B cell (primary cell): ENCODE measurements around the gene CDC42. TPM values are rescaled to one million over a fixed set of nuclear protein-coding genes. Genes with fewer than 3 reads are reported as not detected.

Experiments
- ATAC-seq: fragments of 200-7000 bp; cut with Tn5 transposase; one replicate; pipeline ENCODE4 v1.10.0; 2021; ENCODE audit warnings: low read depth, mild to moderate bottlenecking, moderate number of reproducible peaks, moderate library complexity
- CTCF ChIA-PET: fragments of 350-600 bp; sonication (Branson Sonifier 250); formaldehyde crosslinking; loops from one replicate; lab custom pipeline; 2021; ENCODE audit warnings: antibody characterized with exemption, inconsistent platforms; lab: Charles Lee
- POLR2A ChIA-PET: fragments of 350-600 bp; sonication (Branson Sonifier 250); formaldehyde crosslinking; loops from one replicate; lab custom pipeline; 2021; ENCODE audit warnings: antibody characterized with exemption; lab: Charles Lee
- DNase-seq: peaks from one replicate; pipeline ENCODE4 v3.0.0; 2013
- H2AFZ ChIP-seq: 2 replicates; pipeline ENCODE4 v1.6.1; 2012; ENCODE audit warnings: mild to moderate bottlenecking, low read depth, low read length; ENCODE audit not compliant: insufficient read depth, poor library complexity, severe bottlenecking
- H3K27ac ChIP-seq, 2 donors: 1 replicate in 1 of 2; 2 replicates in 1 of 2; pipeline ENCODE4 v1.5.1; 2012 to 2013; ENCODE audit warnings: low read length in 2 of 2, mild to moderate bottlenecking in 2 of 2, moderate library complexity in 1 of 2
- H3K27me3 ChIP-seq, 4 experiments: fragments of 200-600 bp in 1 of 4; sonication (generic) in 1 of 4; replicated peaks in 1 of 4; 1 replicate in 2 of 4; 2 replicates in 2 of 4; pipeline versions ENCODE4 v1.6.1 to v1.7.0; 2013 to 2016; ENCODE audit warnings: low read length in 3 of 4, mild to moderate bottlenecking in 2 of 4, mixed read lengths in 1 of 4, moderate library complexity in 1 of 4; ENCODE audit not compliant: insufficient read depth in 4 of 4, control insufficient read depth in 3 of 4; ENCODE audit errors: control extremely low read depth in 1 of 4
- H3K36me3 ChIP-seq, 2 experiments: replicated peaks in 1 of 2; 1 replicate in 1 of 2; 2 replicates in 1 of 2; pipeline versions ENCODE4 v1.6.1 to v1.7.1; 2013; ENCODE audit warnings: low read length in 1 of 2; ENCODE audit not compliant: insufficient read depth in 2 of 2, control insufficient read depth in 1 of 2; ENCODE audit errors: control extremely low read depth in 1 of 2, extremely low read depth in 1 of 2
- H3K4me1 ChIP-seq, 2 donors: fragments of 200-600 bp in 1 of 2; sonication (generic) in 1 of 2; 1 replicate in 1 of 2; 2 replicates in 1 of 2; pipeline versions ENCODE4 v1.5.1 to v1.6.1; 2013 to 2017; ENCODE audit warnings: low read length in 2 of 2; ENCODE audit not compliant: control insufficient read depth in 2 of 2, insufficient read depth in 2 of 2
- H3K4me2 ChIP-seq: replicated peaks from 2 replicates; pipeline ENCODE3; 2012; ENCODE audit warnings: mild to moderate bottlenecking, low read depth, low read length; ENCODE audit not compliant: poor library complexity, severe bottlenecking
- H3K4me3 ChIP-seq, 5 experiments: fragments of 200-600 bp in 1 of 5; sonication (generic) in 1 of 5; 1 replicate in 3 of 5; 2 replicates in 2 of 5; pipeline versions ENCODE4 v1.5.1 to v1.7.0; 2011 to 2016; ENCODE audit warnings: low read length in 4 of 5, mild to moderate bottlenecking in 4 of 5, low read depth in 2 of 5, control low read depth in 1 of 5, moderate library complexity in 1 of 5; ENCODE audit not compliant: insufficient read depth in 1 of 5; ENCODE audit errors: control extremely low read depth in 1 of 5, extremely low read depth in 1 of 5
- H3K79me2 ChIP-seq: fragments of 200-600 bp; sonication (generic); one replicate; pipeline ENCODE4 v1.6.0; 2016; ENCODE audit warnings: low read length; ENCODE audit not compliant: control insufficient read depth, insufficient read depth
- H3K9ac ChIP-seq: fragments of 200-600 bp; sonication (generic); 2 replicates; pipeline ENCODE4 v1.6.1; 2017; ENCODE audit warnings: mild to moderate bottlenecking, low read length, moderate library complexity
- H3K9me3 ChIP-seq, 3 donors: one replicate each; pipeline versions ENCODE4 v1.6.1 to v1.7.1; 2013; ENCODE audit warnings: low read length in 2 of 3; ENCODE audit not compliant: control insufficient read depth in 2 of 3, insufficient read depth in 1 of 3; ENCODE audit errors: control extremely low read depth in 1 of 3
- H4K20me1 ChIP-seq: 2 replicates; pipeline ENCODE4 v1.6.0; 2012; ENCODE audit warnings: mild to moderate bottlenecking, low read length; ENCODE audit not compliant: insufficient read depth, control insufficient read depth, poor library complexity, severe bottlenecking
- H3K27ac Mint-ChIP-seq: one replicate; pipeline ENCODE4 v1.8.0; 2021; ENCODE audit warnings: mixed read lengths
- H3K27me3 Mint-ChIP-seq: one replicate; pipeline ENCODE4 v1.8.0; 2021; ENCODE audit warnings: mixed read lengths
- H3K4me1 Mint-ChIP-seq: one replicate; pipeline ENCODE4 v1.8.0; 2021; ENCODE audit warnings: mixed read lengths
- H3K4me3 Mint-ChIP-seq: one replicate; pipeline ENCODE4 v1.8.0; 2021; ENCODE audit warnings: mixed read lengths
- H3K9me3 Mint-ChIP-seq: one replicate; pipeline ENCODE4 v1.8.0; 2022; ENCODE audit warnings: mixed read lengths; ENCODE audit not compliant: insufficient read depth
- CTCF ChIP-seq: fragments of 200-600 bp; IDR thresholded peaks from one replicate; pipeline ENCODE4 v1.8.0; 2022; ENCODE audit warnings: antibody characterized with exemption, mild to moderate bottlenecking
- EZH2 ChIP-seq: IDR thresholded peaks from 2 replicates; pipeline ENCODE4 v1.6.1; 2012; ENCODE audit warnings: borderline replicate concordance, low read depth, mild to moderate bottlenecking, moderate library complexity, low read length; ENCODE audit not compliant: insufficient read depth, poor library complexity, severe bottlenecking
- WGBS: methylation state at CpG from one replicate; pipeline ENCODE4 v1.1.5; 2013; ENCODE audit warnings: missing lambda C conversion rate; ENCODE audit not compliant: insufficient coverage; 5-methylcytosine and 5-hydroxymethylcytosine counted together
- intact Hi-C: fragments of 100-400 bp; cut with micrococcal nuclease; formaldehyde crosslinking; loops from one replicate; pipeline ENCODE4 v1.10.0; 2022
- polyA plus RNA-seq: library from polyadenylated mRNA; depleted of rRNA; stranded (reverse); fragments of >200 nt; gene quantifications from 2 replicates; pipeline ENCODE4 v1.2.3, GENCODE V29; 2012
- total RNA-seq, 2 donors: library from RNA; stranded (reverse); fragments of 120-200 nt in 1 of 2; gene quantifications; 1 replicate in 1 of 2; 2 replicates in 1 of 2; pipeline versions ENCODE4 v1.2.3 to v1.2.4, GENCODE V29; 2013 to 2022

Gene CDC42
- total and polyA plus RNA-seq, 2 donors (not counting 1 experiment from before 2014, with no cell fraction given), result 111 to 202 TPM

- H3K4me3 Mint-ChIP-seq, result peak overlapping the region; percentile 98
- H2AFZ ChIP-seq, result no peak overlapping the region
- WGBS, result 58% methylated on average over 13 of the region's 19 CpGs
- peaks cover 53% of the 10 kb centered on the region for H4K20me1 ChIP-seq
- H3K4me1 ChIP-seq, result peaks cover 46 to 48% of the 10 kb centered on the region in 2 donors
- ChIA-PET CTCF (interaction anchor here (0.7 to 9.3 kb wide), 8 partner anchors 12 to 81 kb away, joined by 3 to 89 read pairs (median 4); no protein-coding TSS in a partner anchor), POLR2A (interaction anchor here (0.6 to 4.5 kb wide), 7 partner anchors 13 to 808 kb away, joined by 4 to 87 read pairs (median 11); no protein-coding TSS in a partner anchor)
- DNase-seq (no peak), ATAC-seq (no peak)
- peaks cover 66% of the 10 kb centered on the region for H3K79me2 ChIP-seq
- peak overlapping the region; percentile 90 for H3K4me2 ChIP-seq
- H3K9me3 ChIP-seq, result no peaks in the 10 kb centered on the region
- H3K9me3 Mint-ChIP-seq, result no peaks in the 10 kb centered on the region
- H3K9ac ChIP-seq, result peak overlapping the region; percentile 99
- no peaks in the 10 kb centered on the region for H3K27me3 Mint-ChIP-seq
- peak overlapping the region; percentile 98 for H3K27ac Mint-ChIP-seq
- peak overlapping the region; percentile 93 to 96 for H3K27ac ChIP-seq
- H3K4me1 Mint-ChIP-seq, result peaks cover 48% of the 10 kb centered on the region
- H3K36me3 ChIP-seq, result peaks cover 5 to 31% of the 10 kb centered on the region in 2 experiments
- TF ChIP-seq EZH2 (no peak), CTCF (no peak)
- peak overlapping the region; percentile 66 to 89 (median 79) for H3K4me3 ChIP-seq
- no peaks in the 10 kb centered on the region for H3K27me3 ChIP-seq
- intact Hi-C loops, result loop anchor here (2.0 to 5.0 kb wide), 2 partner anchors 39 to 398 kb away; partner anchors contain the start of gene ZBTB40
Measured at GRCh38 chr1:22053861-22054770, 1.6 kb downstream of the CDC42 start.
